Activated CD8-positive, alpha-beta memory T cell treated with anti-CD3 and anti-CD28 coated beads, Interleukin-2, amount 50 U/mL, for 4 hours (primary cell): Measurements from ENCODE around the gene IER3.
"Not testable (repeated sequence)": the region's sequence is repeated elsewhere in the genome, so short reads cannot be mapped to it uniquely, and the experiment has no call there.

Experiments
- DNase-seq: peaks from one replicate; pipeline ENCODE4 v3.0.0-alpha.2; 2020

The IER3 gene

GRCh38 chr6:30747300-30747687 lies 2.9 kb upstream of the IER3 start:
- DNase-seq: no peak

GRCh38 chr6:30743099-30744053 lies 971 bp downstream of the IER3 start:
- DNase-seq: peak; percentile 42

- peak; percentile 86 for DNase-seq
Measured at GRCh38 chr6:30742316-30743098, 1.8 kb downstream of the IER3 start, which contains the start of gene FLOT1. Gene FLOT1 (minus strand): TSS chr6:30742687. CDS start chr6:30742189, 498 bp downstream.

GRCh38 chr6:30741789-30742315 lies 2.5 kb downstream of the IER3 start:
- no peak for DNase-seq

- DNase-seq: no peak
Measured at GRCh38 chr6:30741063-30741779, 3.1 kb downstream of the IER3 start.

GRCh38 chr6:30740540-30740870 lies 3.8 kb downstream of the IER3 start:
- DNase-seq: no peak

GRCh38 chr6:30738532-30738931 lies 5.8 kb downstream of the IER3 start:
- DNase-seq: no peak

- DNase-seq: no peak
Measured at GRCh38 chr6:30735668-30736314, 8.6 kb downstream of the IER3 start.

GRCh38 chr6:30732237-30732943 lies 12.0 kb downstream of the IER3 start:
- DNase-seq: no peak

GRCh38 chr6:30730601-30731435 lies 13.5 kb downstream of the IER3 start:
- DNase-seq: peak; percentile 85

- no peak for DNase-seq
Measured at GRCh38 chr6:30727920-30728553, 16.3 kb downstream of the IER3 start.

GRCh38 chr6:30726506-30727413 lies 17.6 kb downstream of the IER3 start:
- DNase-seq: no peak

- DNase-seq: no peak
Measured at GRCh38 chr6:30725713-30726505, 18.4 kb downstream of the IER3 start.

- no peak for DNase-seq
Measured at GRCh38 chr6:30724906-30725667, 19.3 kb downstream of the IER3 start.

GRCh38 chr6:30723843-30724741 lies 20.3 kb downstream of the IER3 start:
- not testable (repeated sequence) for DNase-seq

GRCh38 chr6:30723159-30723842 lies 21.0 kb downstream of the IER3 start:
- DNase-seq: not testable (repeated sequence)
